GM23338 (cell line): ENCODE measurements around the gene STX17. TPM values are rescaled to one million over a fixed set of nuclear protein-coding genes. Genes with fewer than 3 reads are reported as not detected.

ENCODE experiments used
- ATAC-seq: fragments of 200-7000 bp; cut with Tn5 transposase; 3 replicates; pipeline ENCODE4 v1.9.1; 2020
- DNase-seq: peaks from one replicate; pipeline ENCODE4 v3.0.0-alpha.2; 2015; ENCODE audit warnings: low spot score
- H2AFZ ChIP-seq: fragments of 200-600 bp; sonication (generic); 2 replicates; pipeline ENCODE4 v1.8.0; 2016; ENCODE audit warnings: antibody characterized with exemption, mild to moderate bottlenecking, moderate library complexity
- H3F3A ChIP-seq: fragments of 200-600 bp; sonication (generic); replicated peaks from 2 replicates; pipeline ENCODE4 v1.8.0; 2017; ENCODE audit warnings: antibody characterized with exemption, mixed run types, low read depth
- H3K27ac ChIP-seq: fragments of 200-600 bp; sonication (generic); 2 replicates; pipeline ENCODE4 v1.6.1; 2016; ENCODE audit warnings: low read depth
- H3K27me3 ChIP-seq: fragments of 200-600 bp; sonication (generic); 2 replicates; pipeline ENCODE4 v1.8.0; 2016; ENCODE audit warnings: mild to moderate bottlenecking, mixed run types, moderate library complexity; ENCODE audit not compliant: insufficient read depth
- H3K36me3 ChIP-seq: fragments of 200-600 bp; sonication (generic); 2 replicates; pipeline ENCODE4 v1.8.0; 2016; ENCODE audit warnings: mild to moderate bottlenecking; ENCODE audit not compliant: insufficient read depth
- H3K4me1 ChIP-seq: fragments of 200-600 bp; sonication (generic); 2 replicates; pipeline ENCODE4 v1.8.0; 2016; ENCODE audit warnings: mild to moderate bottlenecking, moderate library complexity; ENCODE audit not compliant: insufficient read depth
- H3K4me2 ChIP-seq: fragments of 200-600 bp; sonication (generic); 2 replicates; pipeline ENCODE4 v1.7.1; 2017; ENCODE audit warnings: mixed run types
- H3K4me3 ChIP-seq: fragments of 200-600 bp; sonication (generic); 2 replicates; pipeline ENCODE4 v1.6.1; 2016; ENCODE audit warnings: mixed run types
- H3K79me2 ChIP-seq: fragments of 200-600 bp; sonication (generic); replicated peaks from 2 replicates; pipeline ENCODE4 v1.8.0; 2017; ENCODE audit warnings: mild to moderate bottlenecking; ENCODE audit not compliant: insufficient read depth
- H3K9me2 ChIP-seq: fragments of 200-600 bp; sonication (generic); 2 replicates; pipeline ENCODE4 v1.8.0; 2017; ENCODE audit not compliant: insufficient read depth
- H4K20me1 ChIP-seq: fragments of 200-600 bp; sonication (generic); replicated peaks from 2 replicates; pipeline ENCODE4 v1.8.0; 2017; ENCODE audit warnings: mild to moderate bottlenecking; ENCODE audit not compliant: insufficient read depth
- H3K27ac Mint-ChIP-seq: 2 replicates; pipeline ENCODE4 v1.8.0; 2020; ENCODE audit warnings: inconsistent platforms, mild to moderate bottlenecking, moderate library complexity, mixed read lengths
- H3K27me3 Mint-ChIP-seq: 3 replicates; pipeline ENCODE4 v1.8.0; 2022; ENCODE audit warnings: low read depth, mild to moderate bottlenecking, moderate library complexity, mixed read lengths, inconsistent platforms; ENCODE audit not compliant: insufficient read depth, poor library complexity
- H3K36me3 Mint-ChIP-seq: 3 replicates; pipeline ENCODE4 v1.8.0; 2021; ENCODE audit warnings: low read depth, mild to moderate bottlenecking, inconsistent platforms, moderate library complexity, mixed read lengths
- H3K4me1 Mint-ChIP-seq: 3 replicates; pipeline ENCODE4 v1.8.0; 2020; ENCODE audit warnings: mild to moderate bottlenecking, inconsistent platforms, mixed read lengths
- H3K4me3 Mint-ChIP-seq: 3 replicates; pipeline ENCODE4 v1.8.0; 2021; ENCODE audit warnings: moderate library complexity, mild to moderate bottlenecking, inconsistent platforms, mixed read lengths
- H3K9me3 Mint-ChIP-seq: 3 replicates; pipeline ENCODE4 v1.8.0; 2020; ENCODE audit warnings: moderate library complexity, mild to moderate bottlenecking, inconsistent platforms, mixed read lengths
- CREB1 ChIP-seq: fragments of 250-450 bp; sonication (Bioruptor Pico); IDR thresholded peaks from 2 replicates; pipeline ENCODE4 v1.5.0; 2020; ENCODE audit warnings: low read depth, mild to moderate bottlenecking, moderate library complexity
- CTCF ChIP-seq, 2 experiments: fragments of 200-600 bp in 1 of 2; sonication (generic) in 1 of 2; conservative IDR thresholded peaks; 2 replicates each; pipeline versions ENCODE4 v1.5.1 to v1.6.1; 2016 to 2017; ENCODE audit warnings: antibody characterized with exemption in 2 of 2, low read depth in 2 of 2, mild to moderate bottlenecking in 2 of 2, moderate library complexity in 1 of 2
- ETS1 ChIP-seq: IDR thresholded peaks from 2 replicates; pipeline ENCODE4 v1.6.1; 2016; ENCODE audit warnings: antibody characterized with exemption
- EZH2 ChIP-seq: fragments of 200-600 bp; sonication (generic); IDR thresholded peaks from one replicate; pipeline ENCODE4 v1.8.0; 2017; ENCODE audit warnings: antibody characterized with exemption, mild to moderate bottlenecking, low read depth; ENCODE audit not compliant: unreplicated experiment
- EZH2phosphoT487 ChIP-seq: fragments of 200-600 bp; sonication (generic); IDR thresholded peaks from one replicate; pipeline ENCODE4 v1.8.1; 2018; ENCODE audit warnings: antibody characterized with exemption; ENCODE audit not compliant: unreplicated experiment
- JUNB ChIP-seq: IDR thresholded peaks from one replicate; pipeline ENCODE4 v1.6.1; 2016; ENCODE audit warnings: antibody characterized with exemption; ENCODE audit not compliant: unreplicated experiment
- NANOG ChIP-seq: IDR thresholded peaks from 2 replicates; pipeline ENCODE4 v1.6.1; 2016; ENCODE audit warnings: antibody characterized with exemption, borderline replicate concordance
- POLR2AphosphoS5 ChIP-seq: IDR thresholded peaks from 2 replicates; pipeline ENCODE4 v1.6.1; 2016; ENCODE audit warnings: antibody characterized with exemption, low read depth
- REST ChIP-seq: IDR thresholded peaks from one replicate; pipeline ENCODE4 v1.6.1; 2018; ENCODE audit warnings: antibody characterized with exemption; ENCODE audit not compliant: unreplicated experiment
- STAT1 ChIP-seq: IDR thresholded peaks from one replicate; pipeline ENCODE4 v1.6.1; 2016; ENCODE audit warnings: antibody characterized with exemption; ENCODE audit not compliant: unreplicated experiment
- ZNF114 ChIP-seq: fragments of 250-450 bp; sonication (Bioruptor Pico); IDR thresholded peaks from 2 replicates; pipeline ENCODE4 v1.5.0; 2020; ENCODE audit warnings: mild to moderate bottlenecking, moderate library complexity
- ZNF331 ChIP-seq: fragments of 250-450 bp; sonication (Bioruptor Pico); IDR thresholded peaks from 2 replicates; pipeline ENCODE4 v1.5.0; 2020; ENCODE audit warnings: low read depth, mild to moderate bottlenecking, moderate library complexity
- ZNF462 ChIP-seq: fragments of 250-450 bp; sonication (Bioruptor Pico); IDR thresholded peaks from 2 replicates; pipeline ENCODE4 v1.5.0; 2020; ENCODE audit warnings: mild to moderate bottlenecking, moderate library complexity
- polyA plus RNA-seq: library from polyadenylated mRNA; unstranded; fragments of >200 nt; fragmentation: Nextera tagmentation; extraction: Ambion mirVana; gene quantifications from 2 replicates; pipeline ENCODE4 v1.2.1, GENCODE V29; 2016
- total RNA-seq: library from RNA; depleted of rRNA; stranded (reverse); fragments of >200 nt; shearing (Covaris generic); gene quantifications from 2 replicates; pipeline ENCODE4 v1.2.3, GENCODE V29; 2014

Gene STX17
- total and polyA plus RNA-seq, 2 experiments from 2014 or later, result 12.9 to 24.2 TPM

GRCh38 chr9:99954819-99955218 is 48.4 kb downstream of the STX17 start (continued):
- TF ChIP-seq EZH2, result no peak
- TF ChIP-seq CREB1 (CRISPR knock-in tag), result no peak
- no peak for TF ChIP-seq ZNF462 (CRISPR knock-in tag)
- TF ChIP-seq NANOG, result no peak
- TF ChIP-seq STAT1, result no peak
- no peak for TF ChIP-seq ZNF114 (CRISPR knock-in tag)
- no peak for TF ChIP-seq JUNB

DNA sequence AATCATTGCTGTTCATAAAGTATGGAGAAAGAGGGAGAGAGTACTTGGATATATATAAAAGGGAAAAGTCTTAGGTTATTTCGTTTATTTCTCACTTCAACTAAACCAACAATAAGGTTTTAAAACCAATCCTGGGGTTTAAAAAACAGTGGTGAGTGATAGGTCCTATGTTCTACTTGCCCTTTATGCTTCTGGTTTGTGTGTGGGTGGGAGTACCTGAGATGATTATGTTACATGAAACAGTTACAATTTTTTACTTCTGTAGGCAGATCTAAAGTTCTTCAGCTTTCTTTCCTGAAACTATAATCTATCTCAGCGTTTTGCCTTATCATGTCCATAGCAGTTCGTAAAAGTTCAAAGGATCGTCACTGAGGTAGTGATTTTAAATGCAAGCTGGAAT is 49.2 kb downstream of the STX17 start:
- Histone ChIP-seq H3K79me2 (no peaks in the 10 kb centered on the region), H3K4me2 (no peak overlapping the region), H2AFZ (no peak overlapping the region), H3K36me3 (no peaks in the 10 kb centered on the region), H3K4me1 (no peaks in the 10 kb centered on the region), H3K4me3 (no peak overlapping the region), H3F3A (no peaks in the 10 kb centered on the region), H3K9me2 (no peaks in the 10 kb centered on the region), H4K20me1 (no peaks in the 10 kb centered on the region), H3K27me3 (no peaks in the 10 kb centered on the region), H3K27ac (no peak overlapping the region)
- Mint-ChIP-seq H3K4me3 (no peak overlapping the region), H3K27ac (no peak overlapping the region), H3K27me3 (no peaks in the 10 kb centered on the region), H3K4me1 (no peaks in the 10 kb centered on the region), H3K9me3 (no peaks in the 10 kb centered on the region), H3K36me3 (peaks cover 5% of the 10 kb centered on the region; the same call in 2 of the 3 replicates)
- ATAC-seq (no peak), DNase-seq (no peak)
- TF ChIP-seq JUNB, result no peak
- TF ChIP-seq EZH2phosphoT487, result no peak
- TF ChIP-seq ZNF331, result no peak
- no peak for TF ChIP-seq STAT1
- no peak for TF ChIP-seq CTCF (conservative IDR thresholded peaks at IDR 0.05; ENCODE audit: low read depth in 2 of 2)
- TF ChIP-seq ZNF114 (CRISPR knock-in tag), result no peak
- no peak for TF ChIP-seq ETS1
- TF ChIP-seq POLR2AphosphoS5, result no peak
- no peak for TF ChIP-seq REST
